Right renal cortex interstitium (tissue), 3 donors: ENCODE data around the gene MSLN. TPM values are rescaled to one million over a fixed set of nuclear protein-coding genes. Genes with fewer than 3 reads are reported as not detected.

Experiments
- DNase-seq, 3 donors: peaks; one replicate each; pipeline ENCODE4 v3.0.0-alpha.2; 2013; ENCODE audit warnings: low read depth in 3 of 3, low spot score in 2 of 3
- polyA plus RNA-seq, 3 donors: library from polyadenylated mRNA; unstranded; fragments of 120-200 nt; gene quantifications; one replicate each; pipeline ENCODE4 v1.2.1, GENCODE V29; 2013; ENCODE audit not compliant: insufficient read length in 3 of 3

The MSLN gene
- polyA plus RNA-seq, 3 donors = 12.1 to 24.9 (median 13.8) TPM

- DNase-seq = no peak
Measured at GRCh38 chr16:722835-723633, 37.5 kb upstream of the MSLN start.

- no peak for DNase-seq
Measured at GRCh38 chr16:723695-724094, 36.8 kb upstream of the MSLN start.

GRCh38 chr16:724188-725040, 36.1 kb upstream of the MSLN start:
- no peak for DNase-seq

- no peak for DNase-seq
Measured at GRCh38 chr16:725041-725376, 35.5 kb upstream of the MSLN start.

GRCh38 chr16:725463-726187, 34.9 kb upstream of the MSLN start:
- no peak for DNase-seq

- no peak for DNase-seq
Measured at GRCh38 chr16:726188-726437, 34.4 kb upstream of the MSLN start.

- DNase-seq = no peak
Measured at GRCh38 chr16:726438-727290, 33.9 kb upstream of the MSLN start, which contains the start of the genes CCDC78 and HAGHL. Gene CCDC78, minus strand, starts transcription at chr16:726443. Its CDS starts 76 bp downstream, at chr16:726367. Gene HAGHL, plus strand, starts transcription at chr16:727106. Its CDS starts 404 bp downstream, at chr16:727510.

- no peak for DNase-seq
Measured at GRCh38 chr16:727291-727977, 33.1 kb upstream of the MSLN start.

GRCh38 chr16:728131-728889, 32.2 kb upstream of the MSLN start:
- no peak for DNase-seq

GRCh38 chr16:728890-729744, 31.4 kb upstream of the MSLN start:
- DNase-seq = no peak

GRCh38 chr16:729768-730665, 30.5 kb upstream of the MSLN start:
- DNase-seq = no peak

GRCh38 chr16:730666-731509, 29.6 kb upstream of the MSLN start:
- DNase-seq = no peak

- DNase-seq = no peak
Measured at GRCh38 chr16:732332-732731, 28.2 kb upstream of the MSLN start.

- DNase-seq = no peak
Measured at GRCh38 chr16:732936-733335, 27.6 kb upstream of the MSLN start.

GRCh38 chr16:733382-734207, 26.9 kb upstream of the MSLN start:
- DNase-seq = no peak
